Neural progenitor cell (in vitro differentiated cells): ENCODE measurements around the gene TFCP2. TPM values are rescaled to one million over a fixed set of nuclear protein-coding genes. Genes with fewer than 3 reads are reported as not detected.
"Not testable (repeated sequence)": the region's sequence is repeated elsewhere in the genome, so short reads cannot be mapped to it uniquely, and the experiment has no call there.

ENCODE experiments used
- DNase-seq: peaks from one replicate; pipeline ENCODE4 v3.0.0-alpha.2; 2016; ENCODE audit warnings: low spot score
- H2AFZ ChIP-seq: fragments of 200-600 bp; sonication (generic); replicated peaks from 2 replicates; pipeline ENCODE4 v1.6.1; 2016; ENCODE audit warnings: antibody characterized with exemption
- H3F3A ChIP-seq: fragments of 200-600 bp; sonication (generic); 2 replicates; pipeline ENCODE4 v1.6.1; 2016; ENCODE audit warnings: antibody characterized with exemption, low read depth
- H3K27ac ChIP-seq: fragments of 200-600 bp; sonication (generic); 2 replicates; pipeline ENCODE4 v1.5.1; 2016; ENCODE audit warnings: mild to moderate bottlenecking
- H3K27me3 ChIP-seq: fragments of 200-600 bp; sonication (generic); 2 replicates; pipeline ENCODE4 v1.6.1; 2016; ENCODE audit warnings: mild to moderate bottlenecking, moderate library complexity
- H3K36me3 ChIP-seq: fragments of 200-600 bp; sonication (generic); 2 replicates; pipeline ENCODE4 v1.5.1; 2016
- H3K4me1 ChIP-seq: fragments of 200-600 bp; sonication (generic); 2 replicates; pipeline ENCODE4 v1.6.1; 2016; ENCODE audit warnings: mixed run types
- H3K4me2 ChIP-seq: fragments of 200-600 bp; sonication (generic); 2 replicates; pipeline ENCODE4 v1.6.1; 2016
- H3K4me3 ChIP-seq: fragments of 200-600 bp; sonication (generic); 2 replicates; pipeline ENCODE4 v1.5.1; 2016
- H3K79me2 ChIP-seq: fragments of 200-600 bp; sonication (generic); 2 replicates; pipeline ENCODE4 v1.6.1; 2016; ENCODE audit warnings: low read depth
- H3K9ac ChIP-seq: fragments of 200-600 bp; sonication (generic); 2 replicates; pipeline ENCODE4 v1.6.1; 2016
- H3K9me3 ChIP-seq: fragments of 200-600 bp; sonication (generic); 2 replicates; pipeline ENCODE4 v1.5.1; 2016; ENCODE audit warnings: low read depth
- H4K20me1 ChIP-seq: fragments of 200-600 bp; sonication (generic); 2 replicates; pipeline ENCODE4 v1.6.1; 2016; ENCODE audit warnings: low read depth
- H3K27ac Mint-ChIP-seq: 3 replicates; pipeline ENCODE4 v1.8.0; 2021; ENCODE audit warnings: mixed read lengths
- H3K27me3 Mint-ChIP-seq: 2 replicates; pipeline ENCODE4 v1.8.0; 2022; ENCODE audit warnings: low read depth, mild to moderate bottlenecking, inconsistent platforms, moderate library complexity, mixed read lengths; ENCODE audit not compliant: insufficient read depth
- H3K36me3 Mint-ChIP-seq: 3 replicates; pipeline ENCODE4 v1.8.0; 2021; ENCODE audit warnings: mixed read lengths
- H3K4me1 Mint-ChIP-seq: 3 replicates; pipeline ENCODE4 v1.8.0; 2021; ENCODE audit warnings: mixed read lengths
- H3K4me3 Mint-ChIP-seq: 3 replicates; pipeline ENCODE4 v1.8.0; 2021; ENCODE audit warnings: mild to moderate bottlenecking, moderate library complexity, mixed read lengths
- H3K9me3 Mint-ChIP-seq: 3 replicates; pipeline ENCODE4 v1.8.0; 2020; ENCODE audit warnings: mixed read lengths
- CTCF ChIP-seq: fragments of 200-600 bp; sonication (generic); IDR thresholded peaks from 2 replicates; pipeline ENCODE4 v1.5.1; 2017; ENCODE audit warnings: antibody characterized with exemption, mild to moderate bottlenecking
- EZH2 ChIP-seq: fragments of 200-600 bp; sonication (generic); IDR thresholded peaks from 2 replicates; pipeline ENCODE4 v1.6.1; 2017; ENCODE audit warnings: antibody characterized with exemption, mild to moderate bottlenecking, moderate library complexity
- EZH2phosphoT487 ChIP-seq: fragments of 200-600 bp; sonication (generic); IDR thresholded peaks from 2 replicates; pipeline ENCODE4 v1.6.1; 2017; ENCODE audit warnings: antibody characterized with exemption
- total RNA-seq: library from RNA; depleted of rRNA; stranded (reverse); fragments of >200 nt; gene quantifications from 2 replicates; pipeline ENCODE4 v1.2.3, GENCODE V29; 2015; ENCODE audit warnings: low replicate concordance

The TFCP2 gene, protein sequence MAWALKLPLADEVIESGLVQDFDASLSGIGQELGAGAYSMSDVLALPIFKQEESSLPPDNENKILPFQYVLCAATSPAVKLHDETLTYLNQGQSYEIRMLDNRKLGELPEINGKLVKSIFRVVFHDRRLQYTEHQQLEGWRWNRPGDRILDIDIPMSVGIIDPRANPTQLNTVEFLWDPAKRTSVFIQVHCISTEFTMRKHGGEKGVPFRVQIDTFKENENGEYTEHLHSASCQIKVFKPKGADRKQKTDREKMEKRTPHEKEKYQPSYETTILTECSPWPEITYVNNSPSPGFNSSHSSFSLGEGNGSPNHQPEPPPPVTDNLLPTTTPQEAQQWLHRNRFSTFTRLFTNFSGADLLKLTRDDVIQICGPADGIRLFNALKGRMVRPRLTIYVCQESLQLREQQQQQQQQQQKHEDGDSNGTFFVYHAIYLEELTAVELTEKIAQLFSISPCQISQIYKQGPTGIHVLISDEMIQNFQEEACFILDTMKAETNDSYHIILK
- total RNA-seq = 19.4 and 28.8 TPM in 2 replicates

GRCh38 chr12:51172515-51173431 lies at the start of gene TFCP2:
TSS of gene TFCP2 (minus strand) at chr12:51173135. CDS start at chr12:51172422, 713 bp downstream.
- peaks cover 4% of the 10 kb centered on the region for H3K27me3 Mint-ChIP-seq
- H3F3A ChIP-seq = peaks cover 27% of the 10 kb centered on the region
- H3K36me3 Mint-ChIP-seq = no peaks in the 10 kb centered on the region
- peak within 1 kb of the TSS; percentile 73 for H3K4me2 ChIP-seq
- H3K9ac ChIP-seq = peak within 1 kb of the TSS; percentile 90
- peak within 1 kb of the TSS; percentile 97 for H3K27ac ChIP-seq
- peaks cover 8% of the 10 kb centered on the region for H3K27me3 ChIP-seq
- TF ChIP-seq EZH2phosphoT487 = no peak
- TF ChIP-seq CTCF = no peak
- TF ChIP-seq EZH2 = no peak
- peaks cover 3% of the 10 kb centered on the region for H4K20me1 ChIP-seq
- H3K27ac Mint-ChIP-seq = no peak within 1 kb of the TSS
- no peaks in the 10 kb centered on the region for H3K9me3 Mint-ChIP-seq
- peak within 1 kb of the TSS; percentile 93 for H2AFZ ChIP-seq
- H3K4me1 ChIP-seq = no peaks in the 10 kb centered on the region
- H3K4me1 Mint-ChIP-seq = peaks cover 4% of the 10 kb centered on the region
- H3K9me3 ChIP-seq = no peaks in the 10 kb centered on the region
- no peaks in the 10 kb centered on the region for H3K36me3 ChIP-seq
- peak within 1 kb of the TSS; percentile 87 for H3K4me3 ChIP-seq
- peak within 1 kb of the TSS; percentile 82 for H3K4me3 Mint-ChIP-seq
- peak; percentile 97 for DNase-seq
- H3K79me2 ChIP-seq = peaks cover 48% of the 10 kb centered on the region

- TF ChIP-seq EZH2 (no peak), CTCF (no peak), EZH2phosphoT487 (no peak)
- no peaks in the 10 kb centered on the region for H3K9me3 Mint-ChIP-seq
- Histone ChIP-seq H3K4me2 (no peak overlapping the region), H3K27ac (no peak overlapping the region), H3K4me1 (peaks cover 11% of the 10 kb centered on the region), H3K79me2 (no peaks in the 10 kb centered on the region), H3K4me3 (no peak overlapping the region), H3K36me3 (no peaks in the 10 kb centered on the region), H3F3A (peaks cover 21% of the 10 kb centered on the region), H3K9ac (no peak overlapping the region), H2AFZ (no peak overlapping the region), H4K20me1 (no peaks in the 10 kb centered on the region), H3K9me3 (no peaks in the 10 kb centered on the region), H3K27me3 (no peaks in the 10 kb centered on the region)
- H3K4me1 Mint-ChIP-seq = peaks cover 20% of the 10 kb centered on the region
- H3K27ac Mint-ChIP-seq = no peak overlapping the region
- H3K4me3 Mint-ChIP-seq = no peak overlapping the region
- peaks cover 4% of the 10 kb centered on the region for H3K27me3 Mint-ChIP-seq
- no peaks in the 10 kb centered on the region for H3K36me3 Mint-ChIP-seq
- DNase-seq = no peak
These were observed 49.5 kb upstream of the TFCP2 start for GRCh38 chr12:51222461-51222860.

DNA sequence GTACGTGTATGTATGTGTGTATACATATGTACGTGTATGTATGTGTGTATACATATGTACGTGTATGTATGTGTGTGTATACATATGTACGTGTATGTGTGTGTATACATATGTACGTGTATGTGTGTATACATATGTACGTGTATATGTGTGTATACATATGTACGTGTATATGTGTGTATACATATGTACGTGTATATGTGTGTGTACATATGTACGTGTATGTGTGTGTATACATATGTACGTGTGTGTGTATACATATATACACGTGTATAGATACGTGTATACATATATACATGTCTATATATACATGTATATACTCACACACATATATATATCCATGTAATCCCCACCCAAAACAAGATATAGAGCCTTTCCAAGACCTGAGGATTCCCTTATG lies 46.9 kb upstream of the TFCP2 start:
- H2AFZ ChIP-seq, H3K27me3 Mint-ChIP-seq, H3K27ac ChIP-seq, H3K36me3 Mint-ChIP-seq, H3K36me3 ChIP-seq, H3K79me2 ChIP-seq, H3K9ac ChIP-seq, DNase-seq, H3K4me3 ChIP-seq, H3K9me3 ChIP-seq, H4K20me1 ChIP-seq, H3K4me3 Mint-ChIP-seq, H3K27ac Mint-ChIP-seq, H3K4me2 ChIP-seq, H3K9me3 Mint-ChIP-seq: not testable (repeated sequence)
- Histone ChIP-seq H3K27me3 (peaks cover 12% of the 10 kb centered on the region), H3F3A (peaks cover 37% of the 10 kb centered on the region), H3K4me1 (peaks cover 16% of the 10 kb centered on the region)
- H3K4me1 Mint-ChIP-seq = peaks cover 14% of the 10 kb centered on the region
